ENCODE measurements around the gene LINGO4. TPM values are rescaled to one million over a fixed set of nuclear protein-coding genes. Genes with fewer than 3 reads are reported as not detected.
A peak's percentile ranks its signal among the peaks of the same experiment; 100 is the strongest.

Gene LINGO4
- total and polyA plus RNA-seq, 2 of the 13 experiments (the other 11 are each of a cell fraction or from before 2014, with no cell fraction given): 0.02 to 0.05 TPM

DNA sequence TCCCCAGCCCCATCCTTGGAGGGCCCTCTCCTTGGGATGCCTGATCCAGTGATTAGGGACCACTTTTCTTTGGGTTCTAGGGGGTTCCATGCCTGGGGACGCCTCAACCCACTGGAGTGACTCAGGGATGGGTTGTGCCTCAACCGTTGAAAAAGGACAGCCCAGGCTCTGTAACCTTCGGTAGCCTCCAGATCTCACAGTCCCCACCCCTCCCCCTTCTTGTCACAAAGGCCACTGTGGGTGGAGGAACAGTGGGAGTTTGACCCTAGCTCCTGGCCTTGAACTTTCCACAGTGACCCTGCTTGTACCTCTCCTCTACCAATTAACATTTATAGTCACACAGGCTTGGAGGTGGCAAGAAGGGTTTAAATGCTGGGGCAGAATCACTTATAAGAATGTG is 29.0 kb upstream of the LINGO4 start (continued):
- TF ChIP-seq ATF7 (IDR thresholded peaks at IDR 0.05) (no peak), ATF7 (CRISPR knock-in tag; IDR thresholded peaks at IDR 0.05) (no peak), ZMYM4 (CRISPR knock-in tag; IDR thresholded peaks at IDR 0.05) (peak; percentile 60; the same call in 1 of the 2 replicates), NR2F2 (IDR thresholded peaks at IDR 0.05; ENCODE audit: borderline replicate concordance, low read depth) (peak; percentile 73), FOXO1 (CRISPR knock-in tag; IDR thresholded peaks at IDR 0.05) (no peak), MAFK (conservative IDR thresholded peaks at IDR 0.05 in 1 of 2, IDR thresholded peaks at IDR 0.05 in 1 of 2; ENCODE audit: low read length in 2 of 2) (no peak), CEBPB (IDR thresholded peaks at IDR 0.05; ENCODE audit: borderline replicate concordance, low read depth, low read length) (no peak), GFI1 (CRISPR knock-in tag; IDR thresholded peaks at IDR 0.05; ENCODE audit: borderline replicate concordance) (no peak), ZNF577 (CRISPR knock-in tag; IDR thresholded peaks at IDR 0.05; ENCODE audit: borderline replicate concordance, low read depth) (no peak), ZNF670 (CRISPR knock-in tag; IDR thresholded peaks at IDR 0.05; ENCODE audit: borderline replicate concordance) (no peak), ONECUT2 (CRISPR knock-in tag; IDR thresholded peaks at IDR 0.05) (no peak), KDM5A (IDR thresholded peaks at IDR 0.05; ENCODE audit: borderline replicate concordance, low read length) (no peak), ZNF382 (CRISPR knock-in tag; IDR thresholded peaks at IDR 0.05; ENCODE audit: borderline replicate concordance) (no peak), ZSCAN25 (CRISPR knock-in tag; IDR thresholded peaks at IDR 0.05) (no peak), YY1 (IDR thresholded peaks at IDR 0.05; ENCODE audit: insufficient read depth, insufficient replicate concordance, low read depth, low read length) (no peak), HDAC2 (CRISPR knock-in tag; IDR thresholded peaks at IDR 0.05) (peak; percentile 43; the same call in 1 of the 2 replicates), ZC3H13 (CRISPR knock-in tag; IDR thresholded peaks at IDR 0.05) (no peak), ZNF543 (CRISPR knock-in tag; IDR thresholded peaks at IDR 0.05) (no peak), ZFAT (CRISPR knock-in tag; conservative IDR thresholded peaks at IDR 0.05) (no peak), MEIS1 (CRISPR knock-in tag; IDR thresholded peaks at IDR 0.05; ENCODE audit: borderline replicate concordance) (no peak)
- TF ChIP-seq, protein P1, sequence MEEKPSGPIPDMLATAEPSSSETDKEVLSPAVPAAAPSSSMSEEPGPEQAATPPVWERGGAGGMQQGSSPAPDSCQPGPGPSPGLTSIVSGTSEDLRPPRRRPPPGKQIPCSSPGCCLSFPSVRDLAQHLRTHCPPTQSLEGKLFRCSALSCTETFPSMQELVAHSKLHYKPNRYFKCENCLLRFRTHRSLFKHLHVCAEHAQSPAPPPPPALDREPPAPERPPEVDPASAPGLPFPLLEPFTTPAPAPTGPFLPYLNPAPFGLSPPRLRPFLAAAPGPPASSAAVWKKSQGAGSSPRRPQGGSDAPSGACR (CRISPR knock-in tag; IDR thresholded peaks at IDR 0.05): 0 out of 2 replicates have a peak, but pooled peaks have one; percentile 44
- TF ChIP-seq, protein P2, sequence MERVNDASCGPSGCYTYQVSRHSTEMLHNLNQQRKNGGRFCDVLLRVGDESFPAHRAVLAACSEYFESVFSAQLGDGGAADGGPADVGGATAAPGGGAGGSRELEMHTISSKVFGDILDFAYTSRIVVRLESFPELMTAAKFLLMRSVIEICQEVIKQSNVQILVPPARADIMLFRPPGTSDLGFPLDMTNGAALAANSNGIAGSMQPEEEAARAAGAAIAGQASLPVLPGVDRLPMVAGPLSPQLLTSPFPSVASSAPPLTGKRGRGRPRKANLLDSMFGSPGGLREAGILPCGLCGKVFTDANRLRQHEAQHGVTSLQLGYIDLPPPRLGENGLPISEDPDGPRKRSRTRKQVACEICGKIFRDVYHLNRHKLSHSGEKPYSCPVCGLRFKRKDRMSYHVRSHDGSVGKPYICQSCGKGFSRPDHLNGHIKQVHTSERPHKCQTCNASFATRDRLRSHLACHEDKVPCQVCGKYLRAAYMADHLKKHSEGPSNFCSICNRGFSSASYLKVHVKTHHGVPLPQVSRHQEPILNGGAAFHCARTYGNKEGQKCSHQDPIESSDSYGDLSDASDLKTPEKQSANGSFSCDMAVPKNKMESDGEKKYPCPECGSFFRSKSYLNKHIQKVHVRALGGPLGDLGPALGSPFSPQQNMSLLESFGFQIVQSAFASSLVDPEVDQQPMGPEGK (CRISPR knock-in tag; IDR thresholded peaks at IDR 0.05): peak; percentile 33; the same call in 1 of the 2 replicates
- TF ChIP-seq, protein P3, sequence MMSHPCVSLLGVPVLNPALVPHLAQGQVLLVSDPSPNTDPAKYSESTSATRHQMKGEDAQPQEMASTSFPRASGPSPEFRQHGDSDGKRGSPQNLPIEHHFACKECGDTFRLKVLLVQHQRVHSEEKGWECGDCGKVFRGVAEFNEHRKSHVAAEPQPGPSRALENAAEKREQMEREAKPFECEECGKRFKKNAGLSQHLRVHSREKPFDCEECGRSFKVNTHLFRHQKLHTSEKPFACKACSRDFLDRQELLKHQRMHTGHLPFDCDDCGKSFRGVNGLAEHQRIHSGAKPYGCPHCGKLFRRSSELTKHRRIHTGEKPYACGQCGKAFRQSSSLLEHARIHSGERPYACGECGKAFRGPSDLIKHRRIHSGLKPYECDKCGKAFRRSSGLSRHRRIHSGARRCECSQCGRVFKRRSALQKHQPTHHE (CRISPR knock-in tag; IDR thresholded peaks at IDR 0.05; ENCODE audit: borderline replicate concordance): no peak
- TF ChIP-seq, protein P4, sequence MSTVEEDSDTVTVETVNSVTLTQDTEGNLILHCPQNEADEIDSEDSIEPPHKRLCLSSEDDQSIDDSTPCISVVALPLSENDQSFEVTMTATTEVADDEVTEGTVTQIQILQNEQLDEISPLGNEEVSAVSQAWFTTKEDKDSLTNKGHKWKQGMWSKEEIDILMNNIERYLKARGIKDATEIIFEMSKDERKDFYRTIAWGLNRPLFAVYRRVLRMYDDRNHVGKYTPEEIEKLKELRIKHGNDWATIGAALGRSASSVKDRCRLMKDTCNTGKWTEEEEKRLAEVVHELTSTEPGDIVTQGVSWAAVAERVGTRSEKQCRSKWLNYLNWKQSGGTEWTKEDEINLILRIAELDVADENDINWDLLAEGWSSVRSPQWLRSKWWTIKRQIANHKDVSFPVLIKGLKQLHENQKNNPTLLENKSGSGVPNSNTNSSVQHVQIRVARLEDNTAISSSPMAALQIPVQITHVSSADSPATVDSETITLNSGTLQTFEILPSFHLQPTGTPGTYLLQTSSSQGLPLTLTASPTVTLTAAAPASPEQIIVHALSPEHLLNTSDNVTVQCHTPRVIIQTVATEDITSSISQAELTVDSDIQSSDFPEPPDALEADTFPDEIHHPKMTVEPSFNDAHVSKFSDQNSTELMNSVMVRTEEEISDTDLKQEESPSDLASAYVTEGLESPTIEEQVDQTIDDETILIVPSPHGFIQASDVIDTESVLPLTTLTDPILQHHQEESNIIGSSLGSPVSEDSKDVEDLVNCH (CRISPR knock-in tag; IDR thresholded peaks at IDR 0.05): no peak
- TF ChIP-seq, protein P5, sequence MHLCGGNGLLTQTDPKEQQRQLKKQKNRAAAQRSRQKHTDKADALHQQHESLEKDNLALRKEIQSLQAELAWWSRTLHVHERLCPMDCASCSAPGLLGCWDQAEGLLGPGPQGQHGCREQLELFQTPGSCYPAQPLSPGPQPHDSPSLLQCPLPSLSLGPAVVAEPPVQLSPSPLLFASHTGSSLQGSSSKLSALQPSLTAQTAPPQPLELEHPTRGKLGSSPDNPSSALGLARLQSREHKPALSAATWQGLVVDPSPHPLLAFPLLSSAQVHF (CRISPR knock-in tag; IDR thresholded peaks at IDR 0.05): no peak

Measured in HepG2 (cell line).